ENCODE results near the gene KATNB1. TPM values are rescaled to one million over a fixed set of nuclear protein-coding genes. Genes with fewer than 3 reads are reported as not detected.
A peak's percentile ranks its signal among the peaks of the same experiment; 100 is the strongest.

Gene KATNB1
- total RNA-seq, 1 donor from 2014 or later = 47.4 TPM

DNA sequence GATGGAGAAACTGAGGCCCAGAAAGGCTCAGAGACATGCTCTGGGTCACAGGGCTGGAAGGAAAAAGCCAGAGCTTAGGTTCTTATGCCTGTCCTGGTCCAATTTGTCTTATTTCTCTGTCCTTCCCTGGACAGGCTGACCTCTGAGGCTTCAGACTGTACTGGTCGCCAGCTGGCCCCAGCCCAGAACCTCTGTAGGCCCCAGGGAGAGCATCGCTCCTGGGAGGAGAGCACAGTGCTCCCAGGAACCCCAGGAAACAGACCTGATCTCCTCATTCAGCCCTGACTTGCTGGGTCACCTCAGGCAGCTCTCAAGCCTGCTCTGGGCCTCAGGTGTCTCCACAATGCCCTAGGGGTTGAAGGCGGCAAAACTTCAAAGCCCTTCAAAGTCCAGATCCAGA is 36.1 kb upstream of the KATNB1 start:
- Mint-ChIP-seq H3K9me3 (no peaks in the 10 kb centered on the region), H3K36me3 (ENCODE audit: low read depth) (no peaks in the 10 kb centered on the region), H3K4me3 (no peak overlapping the region), H3K27me3 (ENCODE audit: low read depth) (no peaks in the 10 kb centered on the region), H3K4me1 (peaks cover 30% of the 10 kb centered on the region), H3K27ac (ENCODE audit: unreplicated experiment) (no peak overlapping the region)
- no peak for DNase-seq (ENCODE audit: low read depth, low spot score)
- no peak for TF ChIP-seq CTCF (conservative IDR thresholded peaks at IDR 0.05)

DNA sequence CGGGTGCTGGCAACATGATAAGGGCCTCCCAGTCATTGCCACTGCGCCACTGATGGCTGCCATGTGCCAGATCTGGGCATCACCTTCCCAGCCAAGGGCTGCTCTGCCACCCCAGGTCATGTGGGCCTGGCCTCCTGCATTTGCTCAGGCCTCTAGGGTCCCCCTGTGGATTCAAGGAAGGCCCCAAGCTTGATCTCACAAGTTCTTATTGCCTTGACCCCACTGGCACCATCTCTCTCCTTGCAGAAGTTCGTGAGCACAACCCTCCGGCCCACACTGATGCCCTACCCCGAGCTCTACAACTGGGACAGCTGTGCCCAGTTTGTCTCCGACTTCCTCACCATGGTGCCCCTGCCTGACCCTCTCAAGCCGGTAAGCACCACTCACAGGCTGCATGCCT is 35.7 kb upstream of the KATNB1 start:
- H3K4me3 Mint-ChIP-seq = no peak overlapping the region
- H3K27ac Mint-ChIP-seq (ENCODE audit: unreplicated experiment) = no peak overlapping the region
- no peaks in the 10 kb centered on the region for H3K9me3 Mint-ChIP-seq
- no peak for TF ChIP-seq CTCF (conservative IDR thresholded peaks at IDR 0.05)
- peaks cover 25% of the 10 kb centered on the region for H3K4me1 Mint-ChIP-seq
- H3K27me3 Mint-ChIP-seq (ENCODE audit: low read depth) = no peaks in the 10 kb centered on the region
- H3K36me3 Mint-ChIP-seq (ENCODE audit: low read depth) = no peaks in the 10 kb centered on the region
- no peak for DNase-seq (ENCODE audit: low read depth, low spot score)

DNA sequence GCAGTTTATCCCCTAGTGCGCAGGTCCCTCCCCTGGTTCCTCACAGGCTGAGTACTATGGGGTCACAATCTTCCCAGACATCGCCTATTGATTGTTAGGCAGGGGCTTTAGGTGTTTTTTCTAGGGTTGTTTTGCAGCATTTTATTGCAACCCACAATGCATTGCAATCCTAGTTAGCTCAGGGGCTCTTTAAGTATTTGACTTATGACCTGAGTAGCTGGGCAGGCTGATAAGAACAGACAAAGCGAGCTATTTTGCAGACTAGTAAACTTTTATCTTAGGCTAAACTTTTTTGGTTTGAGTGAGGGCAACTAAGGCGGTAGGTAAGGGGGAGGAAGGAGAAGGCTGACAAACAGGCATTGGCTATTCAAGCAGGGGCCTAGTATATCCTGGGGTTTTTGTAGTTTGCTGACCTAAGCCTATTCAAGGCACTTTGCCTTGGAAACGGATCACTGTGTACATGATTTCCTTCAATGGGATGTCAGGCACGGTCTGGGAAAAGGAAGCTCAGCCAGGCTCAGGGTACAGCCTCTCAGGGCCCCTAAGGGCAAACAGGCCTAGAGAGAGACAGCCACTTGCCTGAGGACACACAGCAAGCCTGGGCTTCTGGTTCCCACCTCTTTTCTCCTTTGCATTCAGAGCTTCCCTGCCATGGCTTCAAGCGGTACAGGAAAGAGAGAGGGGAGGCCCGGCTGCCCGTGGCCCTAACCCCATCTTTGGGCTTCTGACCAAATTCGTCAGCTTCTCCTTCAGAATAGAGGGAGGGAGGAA is 34.6 kb upstream of the KATNB1 start:
- no peaks in the 10 kb centered on the region for H3K27me3 Mint-ChIP-seq (ENCODE audit: low read depth)
- H3K9me3 Mint-ChIP-seq = no peaks in the 10 kb centered on the region
- TF ChIP-seq CTCF (conservative IDR thresholded peaks at IDR 0.05) = no peak
- peak overlapping the region; percentile 8 for H3K4me3 Mint-ChIP-seq
- H3K36me3 Mint-ChIP-seq (ENCODE audit: low read depth) = no peaks in the 10 kb centered on the region
- H3K4me1 Mint-ChIP-seq = peaks cover 21% of the 10 kb centered on the region
- H3K27ac Mint-ChIP-seq (ENCODE audit: unreplicated experiment) = peak overlapping the region; percentile 63
- DNase-seq (ENCODE audit: low read depth, low spot score) = peak; percentile 18

- no peaks in the 10 kb centered on the region for H3K9me3 Mint-ChIP-seq
- no peak overlapping the region for H3K27ac Mint-ChIP-seq (ENCODE audit: unreplicated experiment)
- no peaks in the 10 kb centered on the region for H3K27me3 Mint-ChIP-seq (ENCODE audit: low read depth)
- peaks cover 21% of the 10 kb centered on the region for H3K4me1 Mint-ChIP-seq
- no peak for TF ChIP-seq CTCF (conservative IDR thresholded peaks at IDR 0.05)
- no peak for DNase-seq (ENCODE audit: low read depth, low spot score)
- H3K4me3 Mint-ChIP-seq = no peak overlapping the region
- no peaks in the 10 kb centered on the region for H3K36me3 Mint-ChIP-seq (ENCODE audit: low read depth)
These were observed 33.7 kb upstream of the KATNB1 start for GRCh38 chr16:57701759-57702371.

- TF ChIP-seq CTCF (conservative IDR thresholded peaks at IDR 0.05) = no peak
- no peaks in the 10 kb centered on the region for H3K9me3 Mint-ChIP-seq
- H3K27ac Mint-ChIP-seq (ENCODE audit: unreplicated experiment) = no peak overlapping the region
- no peak overlapping the region for H3K4me3 Mint-ChIP-seq
- DNase-seq (ENCODE audit: low read depth, low spot score) = no peak
- H3K4me1 Mint-ChIP-seq = peaks cover 21% of the 10 kb centered on the region
- H3K27me3 Mint-ChIP-seq (ENCODE audit: low read depth) = no peaks in the 10 kb centered on the region
- H3K36me3 Mint-ChIP-seq (ENCODE audit: low read depth) = no peaks in the 10 kb centered on the region
These were observed 32.1 kb upstream of the KATNB1 start for GRCh38 chr16:57703416-57704010.
